Measurements from ENCODE around the gene OR5J2.

Gene OR5J2

DNA sequence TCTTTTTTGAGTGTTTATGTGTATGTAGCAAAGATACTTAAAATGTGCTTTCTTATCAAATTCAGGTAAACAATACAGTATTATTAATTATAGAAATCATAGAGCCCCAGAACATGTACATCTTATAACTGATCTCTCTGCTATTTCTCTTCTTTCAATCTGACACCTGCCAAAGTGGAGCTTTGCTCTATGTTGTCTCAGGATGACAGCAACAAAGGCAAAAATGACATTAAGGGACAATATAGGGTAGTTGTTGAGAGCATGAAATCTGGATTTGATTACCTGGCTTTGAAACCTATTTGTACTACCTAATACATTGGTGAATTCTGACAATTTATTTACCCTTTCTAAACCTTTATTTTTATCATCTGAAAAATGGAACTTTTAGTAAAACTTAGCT lies 7.0 kb downstream of the OR5J2 start:
- H3K4ac ChIP-seq (ENCODE audit: low read length): no peak overlapping the region
- DNase-seq (ENCODE audit: low spot score): no peak
- no peak overlapping the region for H3K18ac ChIP-seq (ENCODE audit: low read length)
- no peak overlapping the region for H3K9ac ChIP-seq (ENCODE audit: low read depth, low read length, poor library complexity)
- H3K9me3 ChIP-seq (replicated peaks in 1 of 2; ENCODE audit: control insufficient read depth in 2 of 2, insufficient read depth in 1 of 2, low read depth in 1 of 2, low read length in 2 of 2): peaks cover 0 to 2% of the 10 kb centered on the region in 2 donors
- H3K4me1 ChIP-seq (ENCODE audit: control insufficient read depth in 2 of 2, insufficient read depth in 1 of 2, low read depth in 1 of 2, low read length in 2 of 2): no peaks in the 10 kb centered on the region
- no peak overlapping the region for H2BK120ac ChIP-seq (ENCODE audit: low read depth, low read length)
- H3K4me2 ChIP-seq (ENCODE audit: insufficient read depth, low read length, poor library complexity, severe bottlenecking): no peak overlapping the region
- no peak overlapping the region for H2AK5ac ChIP-seq (ENCODE audit: low read depth, low read length)
- no peak overlapping the region for H4K8ac ChIP-seq (ENCODE audit: low read depth, low read length)
- H3K36me3 ChIP-seq (replicated peaks in 1 of 2; ENCODE audit: control insufficient read depth in 2 of 2, insufficient read depth in 2 of 2, low read length in 2 of 2): no peaks in the 10 kb centered on the region
- no peak overlapping the region for H3K14ac ChIP-seq (ENCODE audit: low read length)
- no peaks in the 10 kb centered on the region for H3K79me1 ChIP-seq (ENCODE audit: low read depth, low read length)
- no peak overlapping the region for H4K91ac ChIP-seq (ENCODE audit: low read depth, low read length, poor library complexity)
- H2BK5ac ChIP-seq (ENCODE audit: low read length): no peak overlapping the region
- no peak overlapping the region for H2BK12ac ChIP-seq (ENCODE audit: low read length)
- no peak overlapping the region for H3K23ac ChIP-seq (ENCODE audit: low read depth, low read length, poor library complexity)
- H3K27me3 ChIP-seq (ENCODE audit: control insufficient read depth in 3 of 3, insufficient read depth in 3 of 3, low read depth in 1 of 3, low read length in 3 of 3): no peaks in the 10 kb centered on the region
- no peak overlapping the region for H2BK15ac ChIP-seq (ENCODE audit: low read length)
- H3K27ac ChIP-seq (replicated peaks; ENCODE audit: low read length): no peak overlapping the region
- no peak overlapping the region for H2AFZ ChIP-seq (ENCODE audit: low read length)
- H3K4me3 ChIP-seq (ENCODE audit: low read length in 2 of 2): no peak overlapping the region

DNA sequence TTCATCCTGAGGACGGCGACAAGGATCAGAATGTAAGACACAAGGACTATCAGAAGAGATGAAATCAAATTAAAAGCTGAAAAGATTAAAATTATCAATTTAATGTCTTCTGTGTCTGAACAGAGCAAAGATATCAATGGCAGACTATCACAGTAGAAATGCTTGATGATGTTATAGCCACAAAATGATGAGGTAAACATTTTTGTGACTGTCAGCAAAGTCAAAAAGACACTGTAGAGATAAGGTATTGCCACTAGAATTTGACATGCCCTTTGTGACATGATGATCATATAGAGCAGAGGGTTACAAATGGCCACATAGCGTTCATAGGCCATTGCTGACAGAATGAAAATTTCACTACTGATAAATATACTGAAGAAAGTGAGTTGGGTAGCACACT lies 12.2 kb downstream of the OR5J2 start:
- Histone ChIP-seq H3K36me3 (replicated peaks in 1 of 2; ENCODE audit: control insufficient read depth in 2 of 2, insufficient read depth in 2 of 2, low read length in 2 of 2) (no peaks in the 10 kb centered on the region), H3K27ac (replicated peaks; ENCODE audit: low read length) (no peak overlapping the region), H3K9me3 (replicated peaks in 1 of 2; ENCODE audit: control insufficient read depth in 2 of 2, insufficient read depth in 1 of 2, low read depth in 1 of 2, low read length in 2 of 2) (peaks cover 0 to 2% of the 10 kb centered on the region in 2 donors), H4K8ac (ENCODE audit: low read depth, low read length) (no peak overlapping the region), H2BK5ac (ENCODE audit: low read length) (no peak overlapping the region), H2BK12ac (ENCODE audit: low read length) (no peak overlapping the region), H3K4me2 (ENCODE audit: insufficient read depth, low read length, poor library complexity, severe bottlenecking) (no peak overlapping the region), H2BK120ac (ENCODE audit: low read depth, low read length) (no peak overlapping the region), H3K9ac (ENCODE audit: low read depth, low read length, poor library complexity) (no peak overlapping the region), H4K91ac (ENCODE audit: low read depth, low read length, poor library complexity) (no peak overlapping the region), H2BK15ac (ENCODE audit: low read length) (no peak overlapping the region), H3K23ac (ENCODE audit: low read depth, low read length, poor library complexity) (no peak overlapping the region), H3K14ac (ENCODE audit: low read length) (no peak overlapping the region), H2AFZ (ENCODE audit: low read length) (no peak overlapping the region), H3K18ac (ENCODE audit: low read length) (no peak overlapping the region), H2AK5ac (ENCODE audit: low read depth, low read length) (no peak overlapping the region), H3K4ac (ENCODE audit: low read length) (no peak overlapping the region), H3K79me1 (ENCODE audit: low read depth, low read length) (no peaks in the 10 kb centered on the region), H3K4me3 (ENCODE audit: low read length in 2 of 2) (no peak overlapping the region), H3K27me3 (ENCODE audit: control insufficient read depth in 3 of 3, insufficient read depth in 3 of 3, low read depth in 1 of 3, low read length in 3 of 3) (no peaks in the 10 kb centered on the region), H3K4me1 (ENCODE audit: control insufficient read depth in 2 of 2, insufficient read depth in 1 of 2, low read depth in 1 of 2, low read length in 2 of 2) (no peaks in the 10 kb centered on the region)
- no peak for DNase-seq (ENCODE audit: low spot score)
- WGBS, 2 donors (ENCODE audit: extremely low coverage in 2 of 2, insufficient read length in 2 of 2, insufficient replicate concordance in 1 of 2): no CpG with 5 or more reads among the region's 3 CpGs

DNA sequence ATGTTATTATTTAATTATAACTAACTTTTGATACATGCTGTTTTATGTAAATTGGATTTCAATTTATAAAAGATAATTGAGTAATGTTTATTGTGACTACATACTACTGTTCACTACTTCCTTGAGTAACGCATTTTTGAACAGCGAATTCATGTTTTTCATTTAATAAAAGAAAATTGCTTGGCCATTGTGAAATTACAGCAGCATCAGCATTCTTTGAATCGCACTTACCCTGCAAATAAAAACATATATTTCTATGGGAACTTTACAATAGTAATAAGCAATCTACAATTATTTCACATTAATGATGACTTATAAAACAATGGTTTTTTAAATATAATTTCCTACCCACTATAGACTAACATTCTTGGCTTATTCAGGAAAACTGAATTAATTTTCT lies 20.3 kb downstream of the OR5J2 start:
- WGBS, 2 donors (ENCODE audit: extremely low coverage in 2 of 2, insufficient read length in 2 of 2, insufficient replicate concordance in 1 of 2): no CpG with 5 or more reads among the region's 3 CpGs
- no peak overlapping the region for H3K14ac ChIP-seq (ENCODE audit: low read length)
- no peak overlapping the region for H3K4me3 ChIP-seq (ENCODE audit: low read length in 2 of 2)
- no peak overlapping the region for H3K18ac ChIP-seq (ENCODE audit: low read length)
- no peak for DNase-seq (ENCODE audit: low spot score)
- no peaks in the 10 kb centered on the region for H3K27me3 ChIP-seq (ENCODE audit: control insufficient read depth in 3 of 3, insufficient read depth in 3 of 3, low read depth in 1 of 3, low read length in 3 of 3)
- no peaks in the 10 kb centered on the region for H3K4me1 ChIP-seq (ENCODE audit: control insufficient read depth in 2 of 2, insufficient read depth in 1 of 2, low read depth in 1 of 2, low read length in 2 of 2)
- H2AFZ ChIP-seq (ENCODE audit: low read length): no peak overlapping the region
- H3K36me3 ChIP-seq (replicated peaks in 1 of 2; ENCODE audit: control insufficient read depth in 2 of 2, insufficient read depth in 2 of 2, low read length in 2 of 2): no peaks in the 10 kb centered on the region
- H3K79me1 ChIP-seq (ENCODE audit: low read depth, low read length): no peaks in the 10 kb centered on the region
- H2BK120ac ChIP-seq (ENCODE audit: low read depth, low read length): no peak overlapping the region
- no peak overlapping the region for H3K4me2 ChIP-seq (ENCODE audit: insufficient read depth, low read length, poor library complexity, severe bottlenecking)
- no peaks in the 10 kb centered on the region for H3K9me3 ChIP-seq (replicated peaks in 1 of 2; ENCODE audit: control insufficient read depth in 2 of 2, insufficient read depth in 1 of 2, low read depth in 1 of 2, low read length in 2 of 2)
- H3K23ac ChIP-seq (ENCODE audit: low read depth, low read length, poor library complexity): no peak overlapping the region
- no peak overlapping the region for H2BK5ac ChIP-seq (ENCODE audit: low read length)
- no peak overlapping the region for H2AK5ac ChIP-seq (ENCODE audit: low read depth, low read length)
- H3K27ac ChIP-seq (replicated peaks; ENCODE audit: low read length): no peak overlapping the region
- no peak overlapping the region for H4K91ac ChIP-seq (ENCODE audit: low read depth, low read length, poor library complexity)
- H3K4ac ChIP-seq (ENCODE audit: low read length): no peak overlapping the region
- H2BK12ac ChIP-seq (ENCODE audit: low read length): no peak overlapping the region
- no peak overlapping the region for H2BK15ac ChIP-seq (ENCODE audit: low read length)
- H4K8ac ChIP-seq (ENCODE audit: low read depth, low read length): no peak overlapping the region
- no peak overlapping the region for H3K9ac ChIP-seq (ENCODE audit: low read depth, low read length, poor library complexity)

DNA sequence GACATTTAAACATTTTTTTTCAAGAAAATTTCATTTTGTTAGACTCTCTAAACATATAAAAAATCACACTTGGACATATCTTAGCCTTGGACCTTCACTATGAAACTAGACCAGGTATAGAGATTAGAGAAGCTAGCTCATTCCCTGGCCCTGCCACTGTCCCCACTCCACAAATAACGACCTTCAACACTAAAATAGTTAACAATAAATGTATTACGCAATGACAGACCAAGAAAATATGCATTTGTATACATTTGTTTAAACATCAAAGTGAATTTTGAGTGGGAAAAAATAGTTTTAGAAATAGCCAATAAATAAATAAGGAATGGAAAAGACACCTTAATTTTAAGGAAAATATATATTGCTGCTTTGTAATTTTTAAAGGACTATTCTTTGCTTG lies 20.9 kb downstream of the OR5J2 start:
- Histone ChIP-seq H3K9ac (ENCODE audit: low read depth, low read length, poor library complexity) (no peak overlapping the region), H3K4me1 (ENCODE audit: control insufficient read depth in 2 of 2, insufficient read depth in 1 of 2, low read depth in 1 of 2, low read length in 2 of 2) (no peaks in the 10 kb centered on the region), H3K9me3 (replicated peaks in 1 of 2; ENCODE audit: control insufficient read depth in 2 of 2, insufficient read depth in 1 of 2, low read depth in 1 of 2, low read length in 2 of 2) (no peaks in the 10 kb centered on the region), H4K8ac (ENCODE audit: low read depth, low read length) (no peak overlapping the region), H3K14ac (ENCODE audit: low read length) (no peak overlapping the region), H2BK120ac (ENCODE audit: low read depth, low read length) (no peak overlapping the region), H3K27ac (replicated peaks; ENCODE audit: low read length) (no peak overlapping the region), H3K4me2 (ENCODE audit: insufficient read depth, low read length, poor library complexity, severe bottlenecking) (no peak overlapping the region), H3K23ac (ENCODE audit: low read depth, low read length, poor library complexity) (no peak overlapping the region), H4K91ac (ENCODE audit: low read depth, low read length, poor library complexity) (no peak overlapping the region), H2BK15ac (ENCODE audit: low read length) (no peak overlapping the region), H2BK5ac (ENCODE audit: low read length) (no peak overlapping the region), H3K18ac (ENCODE audit: low read length) (no peak overlapping the region), H3K4me3 (ENCODE audit: low read length in 2 of 2) (no peak overlapping the region), H2AK5ac (ENCODE audit: low read depth, low read length) (no peak overlapping the region), H3K36me3 (replicated peaks in 1 of 2; ENCODE audit: control insufficient read depth in 2 of 2, insufficient read depth in 2 of 2, low read length in 2 of 2) (no peaks in the 10 kb centered on the region), H3K27me3 (ENCODE audit: control insufficient read depth in 3 of 3, insufficient read depth in 3 of 3, low read depth in 1 of 3, low read length in 3 of 3) (no peaks in the 10 kb centered on the region), H2BK12ac (ENCODE audit: low read length) (no peak overlapping the region), H2AFZ (ENCODE audit: low read length) (no peak overlapping the region), H3K79me1 (ENCODE audit: low read depth, low read length) (no peaks in the 10 kb centered on the region), H3K4ac (ENCODE audit: low read length) (no peak overlapping the region)
- WGBS, 2 donors (ENCODE audit: extremely low coverage in 2 of 2, insufficient read length in 2 of 2, insufficient replicate concordance in 1 of 2): no CpG with 5 or more reads among the region's 2 CpGs
- no peak for DNase-seq (ENCODE audit: low spot score)
